Muscle of leg (tissue), 11 donors: Measurements from ENCODE around the gene SH3BP5. TPM values are rescaled to one million over a fixed set of nuclear protein-coding genes. Genes with fewer than 3 reads are reported as not detected.

Source experiments
- DNase-seq: peaks from one replicate; pipeline ENCODE4 v3.0.0; 2013
- H3K27ac ChIP-seq: one replicate; pipeline ENCODE4 v1.5.1; 2013; ENCODE audit warnings: mild to moderate bottlenecking, low read length, control low read depth
- H3K27me3 ChIP-seq: one replicate; pipeline ENCODE4 v1.6.1; 2013; ENCODE audit warnings: low read length; ENCODE audit not compliant: control insufficient read depth, insufficient read depth
- H3K36me3 ChIP-seq: one replicate; pipeline ENCODE4 v1.6.1; 2013; ENCODE audit warnings: low read length; ENCODE audit not compliant: control insufficient read depth, insufficient read depth
- H3K4me1 ChIP-seq: one replicate; pipeline ENCODE4 v1.6.1; 2013; ENCODE audit warnings: low read length; ENCODE audit not compliant: control insufficient read depth, insufficient read depth
- H3K4me3 ChIP-seq: one replicate; pipeline ENCODE4 v1.5.1; 2013; ENCODE audit warnings: low read length, control low read depth
- H3K9me3 ChIP-seq: replicated peaks from 2 replicates; pipeline ENCODE4 v1.6.1; 2013; ENCODE audit warnings: low read depth, low read length; ENCODE audit not compliant: control insufficient read depth
- WGBS: methylation state at CpG from one replicate; pipeline ENCODE4 v1.1.5; 2013; ENCODE audit warnings: missing lambda C conversion rate; ENCODE audit not compliant: insufficient coverage; 5-methylcytosine and 5-hydroxymethylcytosine counted together
- polyA plus RNA-seq, 8 donors: library from polyadenylated mRNA; unstranded; fragments of 120-200 nt; gene quantifications; one replicate each; pipeline versions ENCODE4 v1.2.1 to v1.2.3, GENCODE V29; 2013; ENCODE audit warnings: inconsistent platforms in 1 of 8, low replicate concordance in 1 of 8; ENCODE audit not compliant: insufficient read length in 8 of 8, insufficient read depth in 1 of 8
- total RNA-seq: library from RNA; stranded (reverse); fragments of 120-200 nt; gene quantifications from one replicate; pipeline ENCODE4 v1.2.4, GENCODE V29; 2013

SH3BP5 gene
- total and polyA plus RNA-seq, 9 donors = 23.7 to 48.4 (median 31.8) TPM

- H3K27ac ChIP-seq = no peak overlapping the region
- WGBS = 80% methylated on average over 1 of the region's 1 CpG
- no peak for DNase-seq
- H3K4me1 ChIP-seq = peaks cover 39% of the 10 kb centered on the region
- no peaks in the 10 kb centered on the region for H3K36me3 ChIP-seq
- no peak overlapping the region for H3K4me3 ChIP-seq
- no peaks in the 10 kb centered on the region for H3K27me3 ChIP-seq
- no peaks in the 10 kb centered on the region for H3K9me3 ChIP-seq
These were observed 18.1 kb downstream of the SH3BP5 start for GRCh38 chr3:15314276-15314675.

- Histone ChIP-seq H3K9me3 (no peaks in the 10 kb centered on the region), H3K27me3 (no peaks in the 10 kb centered on the region), H3K36me3 (no peaks in the 10 kb centered on the region), H3K4me1 (peaks cover 31% of the 10 kb centered on the region), H3K27ac (no peak overlapping the region), H3K4me3 (no peak overlapping the region)
- DNase-seq = no peak
- 86% methylated on average over 1 of the region's 4 CpGs for WGBS
These were observed 18.9 kb downstream of the SH3BP5 start for GRCh38 chr3:15313461-15313860.

- no peak for DNase-seq
- Histone ChIP-seq H3K36me3 (no peaks in the 10 kb centered on the region), H3K9me3 (no peaks in the 10 kb centered on the region), H3K4me1 (peaks cover 28% of the 10 kb centered on the region), H3K27me3 (no peaks in the 10 kb centered on the region), H3K27ac (no peak overlapping the region), H3K4me3 (no peak overlapping the region)
- WGBS = no CpG with 5 or more reads among the region's 2 CpGs
These were observed 19.8 kb downstream of the SH3BP5 start for GRCh38 chr3:15312550-15312949.

DNA sequence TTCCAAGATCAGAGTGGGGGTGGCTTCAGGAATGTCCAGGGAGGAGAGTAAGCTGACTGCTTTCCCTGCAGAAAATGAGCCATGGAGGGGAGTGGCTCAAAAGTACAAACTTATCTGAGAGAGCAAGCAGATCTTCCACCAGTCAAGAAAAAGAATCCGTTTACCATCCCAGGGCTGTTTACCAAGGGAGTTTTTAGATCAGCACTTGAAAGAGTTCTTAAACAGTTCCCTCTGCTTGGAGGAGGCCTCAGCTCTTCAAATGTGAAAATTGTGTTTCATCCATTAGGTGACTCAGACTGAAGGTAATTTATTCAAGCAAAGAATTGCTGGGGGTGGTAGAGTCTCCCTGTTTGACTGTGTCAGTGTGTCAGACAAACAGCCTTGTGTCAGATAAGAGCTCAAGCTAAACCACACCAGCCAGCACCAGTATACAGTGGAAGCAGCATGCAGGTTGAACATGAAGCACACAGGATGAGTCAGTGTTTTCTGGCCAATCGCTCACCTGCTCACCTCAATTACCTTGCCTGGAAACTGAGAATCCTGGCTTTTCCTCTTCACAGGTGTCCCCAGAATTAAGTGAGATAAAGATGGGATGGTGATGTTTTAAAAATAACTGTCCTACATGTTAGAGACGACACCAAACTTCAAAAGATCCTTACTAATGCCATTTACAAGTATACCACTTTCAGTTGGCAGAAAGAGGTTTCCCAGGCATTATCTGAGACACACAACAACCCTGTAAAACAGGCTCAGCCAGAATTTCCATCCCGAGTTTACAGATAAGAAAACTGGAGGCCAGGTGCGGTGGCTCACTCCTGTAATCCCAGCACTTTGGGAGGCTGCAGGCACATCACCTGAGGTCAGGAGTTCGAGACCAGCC is 21.7 kb downstream of the SH3BP5 start:
- DNase-seq = peak; percentile 67
- H3K27me3 ChIP-seq = no peaks in the 10 kb centered on the region
- H3K27ac ChIP-seq = peak overlapping the region; percentile 48
- H3K36me3 ChIP-seq = no peaks in the 10 kb centered on the region
- 79% methylated on average over 3 of the region's 6 CpGs for WGBS
- peaks cover 22% of the 10 kb centered on the region for H3K4me1 ChIP-seq
- H3K4me3 ChIP-seq = no peak overlapping the region
- no peaks in the 10 kb centered on the region for H3K9me3 ChIP-seq

DNA sequence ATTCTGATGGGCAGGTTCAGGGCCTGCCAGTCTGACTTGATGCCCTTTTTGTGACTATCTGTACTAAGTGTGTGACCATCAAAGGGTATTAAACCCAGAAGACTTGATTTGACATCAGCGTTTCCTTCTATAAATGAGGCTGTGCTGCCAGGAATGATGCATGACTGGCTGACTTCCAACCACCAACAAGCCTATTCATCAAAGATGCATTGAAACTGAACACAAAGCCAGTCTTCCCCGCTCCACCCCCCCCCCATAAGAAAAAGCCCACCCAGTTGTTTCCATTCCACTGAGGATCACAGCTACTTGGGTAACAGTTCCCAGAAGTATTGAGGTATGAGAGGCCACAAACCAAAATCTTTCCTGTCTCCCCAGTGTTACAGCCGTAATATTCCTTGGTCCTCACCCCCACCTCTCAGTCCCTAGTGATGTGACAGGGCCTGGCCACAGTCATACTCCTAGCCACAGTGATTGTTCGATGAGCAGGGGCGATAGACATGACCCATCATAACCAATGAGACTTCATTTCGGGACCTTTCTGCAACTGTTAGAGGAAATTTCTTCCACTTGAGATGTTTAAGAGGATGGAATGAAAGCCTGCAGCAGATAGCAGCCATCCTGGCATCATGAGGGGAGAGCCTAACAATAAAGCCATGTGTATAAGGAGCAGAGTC is 22.6 kb downstream of the SH3BP5 start:
- H3K4me3 ChIP-seq = no peak overlapping the region
- WGBS = 33% methylated on average over 1 of the region's 6 CpGs
- H3K27ac ChIP-seq = peak overlapping the region; percentile 48
- no peaks in the 10 kb centered on the region for H3K27me3 ChIP-seq
- peak; percentile 57 for DNase-seq
- no peaks in the 10 kb centered on the region for H3K9me3 ChIP-seq
- H3K36me3 ChIP-seq = no peaks in the 10 kb centered on the region
- peaks cover 18% of the 10 kb centered on the region for H3K4me1 ChIP-seq

GRCh38 chr3:15307580-15307979 is 24.8 kb downstream of the SH3BP5 start:
- no peak overlapping the region for H3K27ac ChIP-seq
- WGBS = 88% methylated on average over 6 of the region's 11 CpGs
- peaks cover 13% of the 10 kb centered on the region for H3K4me1 ChIP-seq
- no peaks in the 10 kb centered on the region for H3K9me3 ChIP-seq
- DNase-seq = no peak
- peaks cover 6% of the 10 kb centered on the region for H3K36me3 ChIP-seq
- no peaks in the 10 kb centered on the region for H3K27me3 ChIP-seq
- H3K4me3 ChIP-seq = no peak overlapping the region

DNA sequence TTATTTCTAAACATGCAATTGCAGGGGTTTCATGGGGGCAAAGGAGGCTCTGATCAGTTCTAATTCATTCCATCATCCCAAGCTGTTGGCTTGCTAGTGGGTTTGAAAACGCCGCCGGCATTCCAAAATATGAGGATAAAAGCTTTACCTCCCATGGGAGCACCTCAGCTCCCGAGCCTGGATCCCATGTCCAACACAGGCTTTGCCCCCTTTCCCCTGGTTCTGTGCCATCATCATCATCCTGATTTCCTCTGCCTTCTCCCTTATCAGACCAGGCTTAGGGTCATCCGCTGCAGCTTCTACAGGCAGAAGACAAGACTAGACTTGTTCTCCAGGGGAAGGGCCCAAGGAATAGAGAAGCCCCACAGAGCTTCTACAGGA is 25.4 kb downstream of the SH3BP5 start:
- peaks cover 13% of the 10 kb centered on the region for H3K4me1 ChIP-seq
- peaks cover 6% of the 10 kb centered on the region for H3K36me3 ChIP-seq
- H3K27ac ChIP-seq = no peak overlapping the region

DNA sequence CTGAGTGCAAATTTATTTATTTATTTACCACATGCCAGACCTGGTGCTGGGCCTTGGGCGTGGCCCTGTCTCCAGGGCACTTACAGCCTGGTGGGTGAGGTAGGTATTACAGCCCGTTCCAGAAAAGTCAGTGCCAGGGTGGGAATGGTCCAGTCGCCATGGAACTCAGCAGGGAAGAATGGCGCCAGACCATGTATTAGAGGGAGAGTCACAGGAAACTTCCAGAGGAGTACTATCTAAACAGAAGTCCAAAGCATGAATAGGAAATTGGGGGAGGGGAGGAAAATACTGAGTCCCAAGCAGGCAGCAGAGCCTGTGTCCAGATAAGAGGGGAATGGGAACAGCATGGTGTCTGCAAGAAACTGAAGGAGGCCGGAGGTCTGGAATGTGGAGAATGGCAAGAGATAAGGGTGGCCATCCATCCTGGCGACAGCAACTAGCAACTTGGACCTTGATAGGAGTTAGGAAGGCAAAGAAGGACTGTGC is 27.0 kb downstream of the SH3BP5 start:
- no peaks in the 10 kb centered on the region for H3K9me3 ChIP-seq
- no peak overlapping the region for H3K4me3 ChIP-seq
- no peak overlapping the region for H3K27ac ChIP-seq
- 78% methylated on average over 6 of the region's 6 CpGs for WGBS
- no peaks in the 10 kb centered on the region for H3K27me3 ChIP-seq
- H3K4me1 ChIP-seq = peaks cover 8% of the 10 kb centered on the region
- no peak for DNase-seq
- H3K36me3 ChIP-seq = peaks cover 8% of the 10 kb centered on the region

More for the DNA sequence above, 25.4 kb downstream of the SH3BP5 start:
- WGBS = 82% methylated on average over 5 of the region's 5 CpGs
- Histone ChIP-seq H3K4me3 (no peak overlapping the region), H3K9me3 (no peaks in the 10 kb centered on the region), H3K27me3 (no peaks in the 10 kb centered on the region)
- no peak for DNase-seq

GRCh38 chr3:15303728-15304127 is 28.7 kb downstream of the SH3BP5 start:
- WGBS = 89% methylated on average over 6 of the region's 13 CpGs
- H3K9me3 ChIP-seq = no peaks in the 10 kb centered on the region
- no peak overlapping the region for H3K27ac ChIP-seq
- no peak for DNase-seq
- no peaks in the 10 kb centered on the region for H3K27me3 ChIP-seq
- H3K4me1 ChIP-seq = no peaks in the 10 kb centered on the region
- H3K36me3 ChIP-seq = peaks cover 8% of the 10 kb centered on the region
- no peak overlapping the region for H3K4me3 ChIP-seq

GRCh38 chr3:15303216-15303615 is 29.2 kb downstream of the SH3BP5 start:
- H3K36me3 ChIP-seq = peaks cover 8% of the 10 kb centered on the region
- H3K4me1 ChIP-seq = no peaks in the 10 kb centered on the region
- H3K4me3 ChIP-seq = no peak overlapping the region
- no peaks in the 10 kb centered on the region for H3K9me3 ChIP-seq
- DNase-seq = no peak
- no peaks in the 10 kb centered on the region for H3K27me3 ChIP-seq
- 96% methylated on average over 6 of the region's 8 CpGs for WGBS
- H3K27ac ChIP-seq = no peak overlapping the region
